GM12892 (cell line): ENCODE data around the gene PPP1R7.

Experiments
- DNase-seq: peaks from one replicate; pipeline ENCODE4 v3.0.0; 2011; ENCODE audit not compliant: insufficient read length
- FAIRE-seq: peaks from 2 replicates; lab custom pipeline; 2011; peaks lifted over from hg19 to GRCh38; lab: Jason Lieb, UNC
- POLR2A ChIP-seq: IDR thresholded peaks from 2 replicates; pipeline ENCODE4 v1.6.1; 2011; ENCODE audit warnings: low read depth, low read length, control low read depth
- POLR2AphosphoS5 ChIP-seq: IDR thresholded peaks from 2 replicates; pipeline ENCODE4 v1.6.1; 2011; ENCODE audit warnings: low read depth, low read length, control low read depth
- TAF1 ChIP-seq: IDR thresholded peaks from 2 replicates; pipeline ENCODE4 v1.6.1; 2011; ENCODE audit warnings: low read depth, mild to moderate bottlenecking, control low read depth, low read length, borderline replicate concordance

Gene PPP1R7

GRCh38 chr2:241158546-241158900, 8.3 kb downstream of the PPP1R7 start:
- no peak for DNase-seq
- no peak for FAIRE-seq
- TF ChIP-seq POLR2AphosphoS5 (no peak), TAF1 (no peak), POLR2A (no peak)

GRCh38 chr2:241159116-241159515, 8.8 kb downstream of the PPP1R7 start:
- DNase-seq (no peak), FAIRE-seq (no peak)
- TF ChIP-seq POLR2AphosphoS5: no peak
- no peak for TF ChIP-seq TAF1
- TF ChIP-seq POLR2A: no peak

GRCh38 chr2:241160318-241160717, 10.1 kb downstream of the PPP1R7 start:
- DNase-seq (no peak), FAIRE-seq (no peak)
- TF ChIP-seq TAF1 (no peak), POLR2A (no peak), POLR2AphosphoS5 (no peak)

- FAIRE-seq: no peak
- no peak for TF ChIP-seq POLR2A
- no peak for TF ChIP-seq TAF1
- TF ChIP-seq POLR2AphosphoS5: no peak
- no peak for DNase-seq
These were observed 11.5 kb downstream of the PPP1R7 start for GRCh38 chr2:241161646-241162281.

GRCh38 chr2:241163601-241164118, 13.4 kb downstream of the PPP1R7 start:
- TF ChIP-seq POLR2AphosphoS5 (no peak), TAF1 (no peak), POLR2A (no peak)
- FAIRE-seq: no peak
- DNase-seq: no peak

GRCh38 chr2:241168366-241168765, 18.1 kb downstream of the PPP1R7 start:
- FAIRE-seq: no peak
- no peak for DNase-seq
- TF ChIP-seq POLR2AphosphoS5 (no peak), TAF1 (no peak), POLR2A (no peak)

- FAIRE-seq: no peak
- no peak for DNase-seq
- TF ChIP-seq TAF1: no peak
- TF ChIP-seq POLR2A: no peak
- TF ChIP-seq POLR2AphosphoS5: no peak
These were observed 23.3 kb downstream of the PPP1R7 start for GRCh38 chr2:241173557-241173956.

- no peak for FAIRE-seq
- TF ChIP-seq POLR2AphosphoS5: no peak
- no peak for TF ChIP-seq TAF1
- TF ChIP-seq POLR2A: no peak
- no peak for DNase-seq
These were observed 27.5 kb downstream of the PPP1R7 start for GRCh38 chr2:241177526-241178334.

- FAIRE-seq (no peak), DNase-seq (no peak)
- TF ChIP-seq TAF1: no peak
- no peak for TF ChIP-seq POLR2AphosphoS5
- TF ChIP-seq POLR2A: no peak
These were observed 28.7 kb downstream of the PPP1R7 start for GRCh38 chr2:241178961-241179360.

- DNase-seq (no peak), FAIRE-seq (no peak)
- TF ChIP-seq POLR2AphosphoS5 (no peak), TAF1 (no peak), POLR2A (no peak)
These were observed 29.6 kb downstream of the PPP1R7 start for GRCh38 chr2:241179899-241180298.

GRCh38 chr2:241180495-241180894, 30.2 kb downstream of the PPP1R7 start:
- no peak for FAIRE-seq
- no peak for DNase-seq
- no peak for TF ChIP-seq POLR2A
- TF ChIP-seq TAF1: no peak
- TF ChIP-seq POLR2AphosphoS5: no peak

GRCh38 chr2:241182126-241182525, 31.9 kb downstream of the PPP1R7 start:
- no peak for DNase-seq
- no peak for FAIRE-seq
- TF ChIP-seq TAF1: no peak
